H1 (cell line): Measurements from ENCODE around the gene UBR3. TPM values are rescaled to one million over a fixed set of nuclear protein-coding genes. Genes with fewer than 3 reads are reported as not detected.

ENCODE experiments used
- polyA plus RNA-seq, 7 experiments: library from polyadenylated mRNA; depleted of rRNA in 3 of 7; stranded (reverse) in 5 of 7; unstranded in 2 of 7; fragments of >200 nt in 5 of 7; fragments of 200-250 nt in 2 of 7; gene quantifications; 1 replicate in 5 of 7; 2 replicates in 1 of 7; 4 replicates in 1 of 7; pipeline versions ENCODE4 v1.2.1 to v1.2.3, GENCODE V29; 2011 to 2013; ENCODE audit warnings: missing spikeins in 2 of 7, mixed read lengths in 2 of 7
- small RNA-seq: library from polyadenylated mRNA; stranded (forward); fragments of <200 nt; extraction: miRNeasy Mini kit (QIAGEN cat#:217004); gene quantifications from one replicate; pipeline ENCODE3, GENCODE V24; 2013; ENCODE audit not compliant: insufficient read depth
- total RNA-seq: library from RNA; stranded (reverse); fragmentation: NEBNext Ultra II Directional; extraction: Animal tissue kit (Norgen Biotek cat#: 25700); gene quantifications from 2 replicates; pipeline ENCODE4 v1.2.1, GENCODE V29; 2021

The UBR3 gene
- total and polyA plus RNA-seq, 2 of the 8 experiments (the other 6 are each of a cell fraction or from before 2014, with no cell fraction given) = 3.7 to 17.7 TPM

Small RNAs within 50 kb of the gene (small RNA-seq; reads per million reads assigned to genes)
- gene RNU6-1006P = not detected

Other genes starting within 250 kb of the UBR3 start
- gene PPIG, start 243.1 kb upstream of the UBR3 start, total RNA-seq = 65.7 and 71.0 TPM in 2 replicates
- 10.2 and 14.7 TPM in 2 replicates for gene PPIG, start 243.1 kb upstream of the UBR3 start, polyA plus RNA-seq (2011; rRNA removed)
- 0.37 and 0.86 TPM in 2 replicates for gene CFAP210, start 133.0 kb upstream of the UBR3 start, total RNA-seq
- gene CFAP210, start 133.0 kb upstream of the UBR3 start, polyA plus RNA-seq (2011; rRNA removed) = 0.03 and 0.06 TPM in 2 replicates
- gene PHOSPHO2, start 133.0 kb upstream of the UBR3 start, total RNA-seq = 8.5 and 9.5 TPM in 2 replicates
- 1.9 and 2.4 TPM in 2 replicates for gene PHOSPHO2, start 133.0 kb upstream of the UBR3 start, polyA plus RNA-seq (2011; rRNA removed)
- 63.8 and 67.0 TPM in 2 replicates for gene KLHL23, start 93.6 kb upstream of the UBR3 start, total RNA-seq
- 16.4 and 28.1 TPM in 2 replicates for gene KLHL23, start 93.6 kb upstream of the UBR3 start, polyA plus RNA-seq (2011; rRNA removed)
- gene SSB, start 28.6 kb upstream of the UBR3 start, total RNA-seq = 263 and 270 TPM in 2 replicates
- gene SSB, start 28.6 kb upstream of the UBR3 start, polyA plus RNA-seq (2011; rRNA removed) = 32.2 and 60.8 TPM in 2 replicates
- 74.1 and 79.7 TPM in 2 replicates for gene METTL5, start 2.5 kb upstream of the UBR3 start, total RNA-seq
- 19.3 and 34.5 TPM in 2 replicates for gene METTL5, start 2.5 kb upstream of the UBR3 start, polyA plus RNA-seq (2011; rRNA removed)